Kidney tubule cell (primary cell): ENCODE data around the gene MCTP1.

Experiments used
- DNase-seq: peaks from one replicate; pipeline ENCODE4 v3.0.0-alpha.2; 2018; ENCODE audit warnings: low spot score

The MCTP1 gene

DNA sequence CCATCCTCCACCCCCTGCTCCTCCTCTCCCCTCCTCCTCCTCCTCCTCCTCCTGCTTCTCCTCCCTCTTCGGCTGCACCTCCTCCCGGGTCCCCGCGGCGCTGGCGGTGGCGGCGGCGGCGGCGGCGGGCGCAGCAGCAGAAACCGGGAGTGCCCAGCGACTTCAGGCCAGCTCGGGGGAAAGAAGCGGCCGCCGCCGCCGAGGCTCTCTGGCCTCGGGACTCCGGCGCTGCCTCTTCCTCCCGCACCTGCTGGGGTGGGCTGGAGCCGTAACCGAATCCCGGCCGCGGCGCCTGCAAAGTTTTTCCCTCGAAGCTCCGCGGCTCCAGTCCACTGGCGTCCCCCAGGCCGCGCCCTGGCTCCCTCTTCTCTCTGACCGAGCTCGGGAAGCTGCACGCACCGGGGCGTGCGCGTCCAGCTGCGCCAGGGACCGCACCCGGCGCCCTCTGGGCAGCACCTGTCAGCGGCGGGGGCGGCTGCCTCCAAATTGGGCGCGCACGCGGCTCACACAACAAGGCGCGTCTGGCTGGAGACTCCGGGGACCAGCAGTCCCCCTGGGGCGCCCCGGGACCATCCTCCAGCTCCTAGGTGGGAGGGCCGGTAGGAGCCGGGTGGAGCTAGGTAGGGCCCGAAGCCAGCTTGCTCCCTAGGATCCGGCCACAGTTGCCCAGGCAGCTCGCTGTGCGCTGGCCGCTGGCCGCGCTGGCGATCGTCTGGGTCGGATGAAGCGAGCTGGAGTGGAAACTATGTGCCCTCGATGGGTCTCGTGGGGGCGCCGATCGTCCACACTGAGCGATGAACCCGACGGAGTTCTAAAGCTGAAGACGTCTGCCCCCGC, at the start of gene MCTP1:
Gene MCTP1 (minus strand): TSS at position 523 of the 837 bp plus-strand sequence.
- DNase-seq, result peak; percentile 35

DNA sequence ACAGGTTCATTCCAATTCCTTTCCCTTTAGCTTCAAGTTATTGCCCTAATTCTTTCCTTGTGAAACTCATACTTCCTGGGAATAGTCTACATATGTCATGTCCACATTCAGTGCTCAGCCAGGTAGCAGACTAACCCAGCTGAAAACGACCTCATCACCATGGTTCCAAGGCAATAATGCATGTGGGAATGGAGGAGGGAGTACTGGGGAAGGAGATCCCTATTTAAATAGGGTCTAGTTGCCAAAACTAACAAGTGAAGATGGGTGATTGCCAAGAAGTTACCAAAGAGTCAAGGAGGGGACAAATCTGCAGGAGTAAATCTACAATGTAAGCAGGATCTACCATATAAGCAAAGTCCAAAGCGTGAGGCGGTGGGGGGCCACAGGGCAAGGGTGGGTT, 47.3 kb upstream of the MCTP1 start:
- DNase-seq, result no peak

GRCh38 chr5:95331358-95331757, 46.5 kb upstream of the MCTP1 start:
- DNase-seq, result no peak

GRCh38 chr5:95327211-95327610, 42.3 kb upstream of the MCTP1 start:
- DNase-seq, result peak; percentile 11

DNA sequence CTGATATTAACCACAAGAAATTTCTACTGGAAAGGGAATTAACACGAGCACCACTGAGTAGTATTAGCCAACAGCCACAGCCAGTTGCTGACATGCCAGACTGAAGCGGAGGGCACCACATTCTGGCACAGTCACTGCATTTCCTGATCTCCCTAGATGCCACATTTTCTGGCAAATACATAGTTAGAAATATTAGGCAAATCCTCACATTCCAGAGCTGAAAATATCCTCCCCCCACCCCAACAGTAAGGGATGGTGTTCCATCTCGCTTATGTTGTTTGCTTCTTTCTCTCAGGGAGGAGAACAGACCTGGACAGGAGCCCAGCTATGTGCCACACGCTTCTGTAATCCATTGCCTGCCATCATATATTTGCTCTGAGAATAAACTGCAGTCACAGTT, 32.8 kb upstream of the MCTP1 start:
- DNase-seq, result no peak

DNA sequence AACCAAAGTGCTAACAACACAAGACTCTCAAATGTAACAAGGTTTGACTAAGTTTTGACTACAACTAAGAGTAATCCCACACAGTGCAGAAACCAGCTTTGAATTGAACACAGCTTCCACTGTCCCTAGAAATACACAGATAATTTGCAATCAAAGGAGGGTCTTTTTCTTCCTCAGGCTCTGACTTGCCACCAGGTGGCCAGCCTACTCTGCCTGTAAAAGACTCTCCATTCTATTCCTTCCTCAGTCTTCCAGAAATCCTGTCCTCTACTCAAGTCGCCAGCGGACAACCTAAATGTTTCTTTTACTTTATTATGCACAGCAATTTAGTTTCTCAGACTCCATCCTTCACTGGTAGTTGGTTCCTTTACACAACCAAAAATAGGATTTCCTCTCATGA, 32.2 kb upstream of the MCTP1 start:
- no peak for DNase-seq

DNA sequence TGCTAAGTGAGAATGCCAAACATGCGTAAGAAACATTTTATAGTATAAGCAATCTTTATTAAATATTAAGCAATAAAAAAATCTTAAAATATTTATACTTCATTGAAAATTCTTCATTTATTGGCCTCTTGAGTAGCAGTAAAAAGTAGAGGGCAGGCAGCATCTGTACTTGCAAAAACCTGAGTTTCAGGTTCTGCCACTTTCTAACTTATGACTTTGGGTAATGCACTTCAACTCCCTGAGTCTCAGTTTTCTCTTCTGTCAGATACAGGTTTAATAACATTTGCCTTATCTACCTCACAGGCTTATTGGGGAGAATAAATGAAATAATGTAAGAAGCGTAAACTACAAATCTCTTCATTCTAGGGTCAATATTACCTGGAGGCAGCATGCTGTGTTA, 19.8 kb upstream of the MCTP1 start:
- DNase-seq, result no peak

DNA sequence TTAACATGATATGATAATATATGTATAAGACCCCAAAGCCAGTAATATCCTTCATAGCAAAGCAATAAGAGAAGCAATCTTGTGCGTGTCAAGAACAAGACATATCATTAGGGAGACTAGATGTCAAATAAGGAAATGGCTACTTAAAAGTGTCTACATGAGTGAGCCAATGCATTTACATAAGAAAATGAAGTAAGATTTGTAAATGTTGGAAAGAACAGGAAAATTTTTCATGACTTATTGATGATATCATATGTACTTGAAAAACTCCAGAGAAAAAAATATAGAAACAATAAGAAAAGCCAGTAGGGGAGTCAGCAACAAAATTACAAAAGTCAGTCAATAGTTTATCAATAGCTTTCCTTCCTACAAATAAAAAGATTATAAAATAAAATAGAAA, 13.8 kb upstream of the MCTP1 start:
- no peak for DNase-seq

DNA sequence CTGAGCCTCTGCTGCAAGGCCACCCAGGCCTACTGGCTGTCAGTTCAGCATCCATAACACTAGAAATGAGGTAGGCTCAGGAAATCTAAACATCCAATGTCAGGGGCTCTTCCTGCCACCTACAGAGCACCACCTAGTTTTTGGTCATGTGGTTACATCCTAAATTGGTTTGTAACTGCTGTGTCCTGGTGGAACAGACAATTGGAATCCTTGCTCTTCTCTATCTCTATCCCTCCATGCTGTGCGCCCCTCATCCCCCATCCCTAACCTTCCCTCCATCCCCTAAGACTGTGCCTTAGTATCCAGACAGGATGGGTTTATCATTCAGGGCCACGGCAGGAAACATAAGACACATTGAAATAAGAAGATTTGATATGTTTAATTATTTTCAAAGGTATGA, 11.4 kb upstream of the MCTP1 start:
- DNase-seq, result no peak

DNA sequence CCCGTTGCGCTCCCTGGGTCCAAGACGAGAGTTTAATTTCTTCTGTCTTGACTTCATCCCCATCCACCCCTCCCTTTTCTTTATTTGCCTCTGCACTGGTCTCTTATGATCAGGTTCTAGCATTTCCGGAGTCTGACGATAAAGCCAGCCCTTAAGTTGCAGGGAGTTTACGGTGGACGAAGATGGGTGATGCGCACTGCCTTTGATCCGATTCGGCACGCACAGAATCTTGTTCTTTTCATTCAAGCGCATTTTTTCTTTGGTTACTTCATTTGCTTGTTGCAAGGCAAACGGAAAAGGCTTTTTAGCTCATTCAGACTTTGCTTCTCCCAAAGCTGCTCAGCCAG, 488 bp upstream of the MCTP1 start:
- DNase-seq, result peak; percentile 21

DNA sequence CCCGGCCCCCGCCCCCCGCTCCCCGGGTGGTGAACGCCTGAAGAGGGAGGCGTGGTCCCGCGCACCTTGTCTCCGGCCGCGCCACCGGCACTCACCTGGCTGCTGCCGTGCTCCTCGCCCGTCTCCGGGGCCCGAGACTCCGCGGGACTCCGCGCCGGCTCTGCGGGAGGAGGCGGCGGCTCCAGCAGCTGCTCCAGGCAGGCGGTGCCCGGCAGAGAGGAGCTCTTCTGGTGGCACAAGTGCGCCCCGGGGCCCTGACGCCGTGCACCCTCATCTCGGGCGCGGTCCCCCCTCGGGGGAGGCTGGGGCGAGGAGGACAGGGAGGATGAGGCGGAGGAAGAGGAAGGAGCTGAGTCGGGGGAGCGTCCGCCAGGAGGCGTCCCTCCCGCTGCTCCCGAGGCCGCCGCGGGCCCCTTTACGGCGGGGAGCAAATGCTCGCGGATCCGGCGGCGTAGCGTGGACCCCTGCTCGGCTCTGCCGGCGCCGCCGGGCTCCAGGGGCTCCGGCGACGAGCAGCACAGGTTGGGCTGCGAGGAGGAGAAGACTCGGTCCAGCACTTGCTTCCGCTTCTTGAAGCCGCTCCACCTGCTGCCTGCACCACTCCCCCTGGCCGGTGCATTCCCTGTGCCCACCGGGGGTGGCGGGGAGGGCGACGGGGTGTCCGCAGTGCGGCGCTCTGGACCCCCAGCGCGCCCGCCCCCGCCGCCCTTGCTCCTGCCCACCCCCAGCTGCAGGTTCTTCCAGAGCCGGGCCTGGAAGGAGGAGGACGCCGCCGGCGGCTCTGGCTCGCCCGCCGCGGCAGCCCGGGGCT, 928 bp downstream of the MCTP1 start:
- DNase-seq, result peak; percentile 48

DNA sequence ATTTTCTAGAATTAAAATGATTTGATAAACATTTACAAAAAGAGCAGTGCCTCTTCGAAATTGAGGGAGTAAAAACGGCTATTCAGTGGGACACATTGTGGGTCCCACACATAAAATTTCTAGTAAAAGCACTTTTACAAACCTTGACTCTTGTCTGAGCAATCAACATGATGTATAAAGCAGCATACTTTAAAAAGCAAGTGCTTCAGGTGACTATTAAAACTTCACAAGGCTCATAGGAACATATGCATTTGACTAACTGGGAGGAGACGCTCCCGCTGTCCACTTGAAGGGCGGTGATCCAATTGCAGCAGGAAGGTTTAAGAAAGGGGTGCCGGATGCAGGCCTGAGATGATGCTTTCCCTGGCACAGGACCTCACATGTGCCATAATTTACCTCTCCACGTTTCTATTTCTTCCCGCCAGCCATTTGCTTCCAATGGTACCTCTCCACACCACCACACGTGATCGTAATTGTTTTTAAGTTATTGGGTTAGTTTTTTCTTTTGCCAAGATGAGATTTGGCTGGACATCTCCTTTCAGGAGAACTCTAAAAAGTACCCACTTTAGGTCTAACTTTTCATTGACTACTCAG, 1.8 kb downstream of the MCTP1 start:
- DNase-seq, result no peak

DNA sequence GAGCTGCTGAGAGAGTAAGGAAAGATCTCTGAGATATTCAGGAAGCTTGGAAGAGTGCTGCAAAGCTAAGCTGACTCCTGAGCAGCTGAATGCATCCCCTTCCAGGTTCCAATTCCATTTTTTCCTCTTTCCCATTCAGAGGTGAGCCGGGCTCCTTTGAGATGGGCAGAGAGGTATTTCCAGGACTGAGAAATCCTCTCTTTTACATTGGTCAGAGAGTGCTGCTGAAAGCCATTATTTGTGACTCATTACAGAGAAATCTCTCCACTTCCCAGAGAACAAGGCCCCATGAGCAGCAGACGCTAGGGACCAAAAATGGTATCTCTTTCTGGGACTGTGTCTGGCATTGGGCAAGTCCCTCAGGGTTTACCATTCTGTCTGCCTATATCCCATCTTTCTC, 3.7 kb downstream of the MCTP1 start:
- peak; percentile 78 for DNase-seq

DNA sequence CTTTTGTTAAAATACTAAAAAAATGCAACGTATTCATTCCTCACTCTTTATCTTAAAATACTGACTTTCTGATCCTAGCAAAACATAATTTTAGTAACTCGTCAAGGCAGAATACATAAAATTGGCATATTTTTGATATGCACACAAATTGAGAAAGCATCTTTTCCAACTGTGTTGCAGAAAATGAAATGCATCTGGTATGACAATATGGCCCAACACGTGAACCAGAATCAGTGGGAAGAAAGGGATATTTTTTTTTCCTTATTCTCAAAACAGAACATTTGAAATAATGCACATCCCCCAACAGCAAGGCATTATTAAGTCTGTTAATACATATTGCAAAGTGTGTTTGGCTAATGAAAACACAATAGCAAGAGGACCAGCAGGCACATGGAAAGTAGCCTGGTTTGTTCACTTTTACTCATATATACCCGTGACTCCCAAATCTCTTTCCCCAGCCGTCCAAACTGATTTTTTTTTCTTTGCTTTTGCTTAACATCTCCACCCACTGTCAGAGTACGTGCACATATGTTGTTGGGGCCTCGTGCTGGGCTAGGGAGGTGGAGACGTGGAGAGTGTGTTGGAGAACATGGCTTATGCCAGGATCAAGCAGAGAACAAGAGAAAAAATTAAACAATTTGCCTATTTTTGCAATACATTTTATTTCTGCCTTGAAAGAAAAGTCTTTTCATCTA, 4.3 kb downstream of the MCTP1 start:
- no peak for DNase-seq

DNA sequence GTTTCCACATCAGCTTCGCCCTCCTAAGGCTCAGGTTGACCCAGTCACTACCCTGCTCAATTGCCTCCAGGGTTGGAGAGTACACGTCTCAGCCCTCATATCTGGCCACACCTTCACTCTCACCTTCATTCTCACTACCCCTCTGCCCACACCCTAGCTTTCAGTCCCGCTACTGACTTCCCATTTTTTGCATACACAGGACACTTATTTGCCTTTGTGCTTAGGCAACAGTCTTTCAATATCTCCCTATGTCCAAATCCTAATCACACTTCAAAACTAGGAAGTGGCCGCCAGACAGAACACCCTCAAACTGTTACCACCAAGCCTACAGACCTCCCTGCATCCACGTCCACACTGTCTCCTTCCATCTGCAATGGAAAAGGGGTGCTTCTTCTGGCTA, 10.9 kb downstream of the MCTP1 start:
- DNase-seq, result no peak

GRCh38 chr5:95272316-95272929, 12.5 kb downstream of the MCTP1 start:
- no peak for DNase-seq

- DNase-seq, result no peak
Observed at GRCh38 chr5:95262933-95263660, 21.8 kb downstream of the MCTP1 start.

DNA sequence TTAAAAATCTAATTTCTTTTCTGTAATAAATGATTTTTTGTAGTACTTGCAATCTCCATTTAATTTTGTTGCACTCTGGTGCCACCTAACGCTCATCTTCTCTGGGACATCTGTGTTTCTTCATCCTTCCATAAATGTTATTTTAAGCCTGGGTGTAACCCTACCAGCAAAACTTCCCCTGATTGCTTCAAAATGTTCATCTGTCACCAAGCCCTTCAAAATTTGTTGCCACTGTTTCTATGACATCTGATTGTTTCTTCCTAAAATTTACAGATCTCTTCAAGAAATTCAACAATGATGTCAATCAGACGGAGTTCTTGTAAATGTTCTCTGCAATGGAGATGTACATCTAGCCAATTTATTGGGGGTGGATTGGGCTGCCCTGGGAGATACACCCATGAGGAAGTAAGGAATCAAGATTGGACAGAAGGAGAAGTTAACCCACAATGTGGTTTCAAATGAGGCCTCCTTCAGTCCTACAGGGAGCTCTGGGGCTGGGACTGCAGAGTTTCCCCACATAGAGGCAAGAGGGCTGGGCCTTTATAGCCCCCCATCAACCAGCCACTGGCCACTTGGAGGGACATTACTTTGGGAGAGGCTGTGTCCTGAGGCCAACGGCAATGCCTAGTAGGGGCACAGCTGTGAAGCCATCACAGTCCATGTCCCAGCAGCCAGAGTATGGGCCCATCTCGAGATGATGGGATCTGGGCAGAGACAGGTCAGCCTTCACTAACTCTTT, 23.3 kb downstream of the MCTP1 start:
- DNase-seq, result peak; percentile 35

DNA sequence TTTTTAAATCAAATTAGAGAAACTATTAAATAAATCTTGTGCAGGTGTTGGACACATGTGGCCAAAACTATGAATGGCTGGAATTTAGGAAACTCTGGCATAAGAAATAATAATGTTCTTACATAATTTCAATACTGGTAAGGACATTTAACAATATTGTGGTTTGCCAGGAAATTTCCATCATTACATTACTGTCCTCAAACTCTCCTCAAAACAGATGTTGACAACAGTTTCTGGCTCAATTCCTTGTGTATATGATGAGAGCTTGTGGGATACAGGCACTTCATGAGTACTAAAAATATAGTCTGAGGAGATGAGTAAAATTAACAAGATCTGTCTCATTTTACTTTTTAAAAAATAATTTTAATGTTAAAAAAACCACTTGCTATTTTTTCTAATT, 27.9 kb downstream of the MCTP1 start:
- no peak for DNase-seq

- DNase-seq, result no peak
Observed at GRCh38 chr5:95256446-95256845, 28.4 kb downstream of the MCTP1 start.

GRCh38 chr5:95252801-95253200, 32.1 kb downstream of the MCTP1 start:
- no peak for DNase-seq
